GM13976 (cell line): Measurements from ENCODE around the gene TMEM132A.
A peak's percentile ranks its signal among the peaks of the same experiment; 100 is the strongest.

ENCODE experiments used
- DNase-seq: peaks from one replicate; pipeline ENCODE4 v3.0.0; 2012; ENCODE audit warnings: low spot score
- in situ Hi-C: fragments of 300-500 bp; cut with MboI; formaldehyde crosslinking; loops from one replicate; pipeline ENCODE4 v1.12.0; 2022; ENCODE audit warnings: low sequenced_read_pairs, mixed read lengths, inconsistent platforms; ENCODE audit not compliant: unreplicated experiment
- TF ChIP-seq, protein P1 (sequence below): IDR thresholded peaks from 2 replicates; pipeline ENCODE4 v1.5.1; 2012; ENCODE audit warnings: borderline replicate concordance, mild to moderate bottlenecking; ENCODE audit not compliant: insufficient read depth; ENCODE audit errors: extremely low read depth, missing control alignments, control extremely low read depth

The TMEM132A gene

DNA sequence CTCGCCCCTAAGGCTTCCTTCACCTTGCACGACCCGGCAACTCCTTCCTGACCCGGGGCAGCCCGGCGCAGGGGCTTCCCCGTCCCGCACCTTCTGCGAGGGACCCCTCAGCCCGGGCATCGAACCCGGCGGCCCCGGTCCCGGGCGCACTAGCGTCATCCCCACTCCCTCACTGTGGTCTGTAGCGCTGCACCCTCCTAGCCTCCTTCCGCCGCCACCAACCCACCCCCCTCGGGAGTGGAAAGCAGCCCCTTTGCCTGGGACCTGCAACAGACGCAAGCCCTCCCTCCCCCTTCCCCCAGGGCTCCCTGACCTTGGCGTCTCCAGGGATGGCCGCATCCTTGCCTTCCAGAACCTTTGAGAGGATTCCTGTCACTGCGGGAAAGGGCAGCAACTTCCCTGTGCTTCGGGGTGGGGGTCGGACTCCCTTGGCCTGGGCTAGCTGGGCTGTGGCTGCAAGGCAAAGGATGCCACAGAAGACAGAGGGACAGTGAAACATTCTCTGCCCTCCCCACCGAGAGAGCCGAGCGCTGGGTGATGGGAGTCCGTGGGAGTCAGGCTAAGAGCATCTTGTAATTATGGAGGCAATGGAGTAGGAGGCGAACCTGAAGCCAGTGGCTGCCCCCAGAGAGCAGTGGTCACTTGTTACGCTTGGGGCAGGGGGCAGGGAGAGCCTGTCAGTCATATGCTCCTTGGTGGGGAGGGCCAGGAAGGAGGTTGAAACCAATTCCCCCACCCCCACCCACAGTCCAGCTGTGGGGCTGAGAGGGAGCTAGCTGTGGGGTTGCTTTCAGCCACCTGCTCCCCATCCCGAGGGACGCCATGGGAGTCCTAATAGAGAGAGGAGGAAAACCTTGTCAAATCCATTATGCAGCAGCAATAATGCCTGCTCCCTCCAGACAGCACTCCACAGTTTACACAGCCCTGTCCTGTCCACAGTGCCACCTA lies 920 bp downstream of the TMEM132A start:
- in situ Hi-C loops = no loop called here

DNA sequence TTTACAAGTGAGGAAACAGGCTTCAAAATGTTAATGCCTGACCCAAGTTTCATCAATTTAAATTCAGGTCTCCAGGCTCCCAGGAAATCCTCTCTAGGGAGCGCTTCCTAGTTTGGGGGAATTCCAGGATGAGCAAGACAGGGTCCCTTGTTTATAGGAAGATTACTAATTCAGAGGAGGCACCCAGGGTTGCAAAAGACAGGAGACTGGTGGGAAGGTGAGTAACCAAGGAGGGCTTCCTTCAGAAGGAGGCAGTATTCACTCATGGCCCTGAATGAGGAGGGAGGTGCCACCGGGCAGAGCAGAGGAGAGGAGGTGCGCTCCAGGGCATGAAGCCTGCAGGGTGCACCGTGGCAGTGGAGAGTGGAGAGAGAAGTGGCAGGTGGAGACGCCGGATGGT lies 1.6 kb downstream of the TMEM132A start:
- TF ChIP-seq, protein P1, sequence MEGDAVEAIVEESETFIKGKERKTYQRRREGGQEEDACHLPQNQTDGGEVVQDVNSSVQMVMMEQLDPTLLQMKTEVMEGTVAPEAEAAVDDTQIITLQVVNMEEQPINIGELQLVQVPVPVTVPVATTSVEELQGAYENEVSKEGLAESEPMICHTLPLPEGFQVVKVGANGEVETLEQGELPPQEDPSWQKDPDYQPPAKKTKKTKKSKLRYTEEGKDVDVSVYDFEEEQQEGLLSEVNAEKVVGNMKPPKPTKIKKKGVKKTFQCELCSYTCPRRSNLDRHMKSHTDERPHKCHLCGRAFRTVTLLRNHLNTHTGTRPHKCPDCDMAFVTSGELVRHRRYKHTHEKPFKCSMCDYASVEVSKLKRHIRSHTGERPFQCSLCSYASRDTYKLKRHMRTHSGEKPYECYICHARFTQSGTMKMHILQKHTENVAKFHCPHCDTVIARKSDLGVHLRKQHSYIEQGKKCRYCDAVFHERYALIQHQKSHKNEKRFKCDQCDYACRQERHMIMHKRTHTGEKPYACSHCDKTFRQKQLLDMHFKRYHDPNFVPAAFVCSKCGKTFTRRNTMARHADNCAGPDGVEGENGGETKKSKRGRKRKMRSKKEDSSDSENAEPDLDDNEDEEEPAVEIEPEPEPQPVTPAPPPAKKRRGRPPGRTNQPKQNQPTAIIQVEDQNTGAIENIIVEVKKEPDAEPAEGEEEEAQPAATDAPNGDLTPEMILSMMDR = no peak
- in situ Hi-C loops = no loop called here
- DNase-seq = peak; percentile 38

More for the DNA sequence above, 920 bp downstream of the TMEM132A start:
- TF ChIP-seq, protein P1 = no peak
- DNase-seq = peak; percentile 50

DNA sequence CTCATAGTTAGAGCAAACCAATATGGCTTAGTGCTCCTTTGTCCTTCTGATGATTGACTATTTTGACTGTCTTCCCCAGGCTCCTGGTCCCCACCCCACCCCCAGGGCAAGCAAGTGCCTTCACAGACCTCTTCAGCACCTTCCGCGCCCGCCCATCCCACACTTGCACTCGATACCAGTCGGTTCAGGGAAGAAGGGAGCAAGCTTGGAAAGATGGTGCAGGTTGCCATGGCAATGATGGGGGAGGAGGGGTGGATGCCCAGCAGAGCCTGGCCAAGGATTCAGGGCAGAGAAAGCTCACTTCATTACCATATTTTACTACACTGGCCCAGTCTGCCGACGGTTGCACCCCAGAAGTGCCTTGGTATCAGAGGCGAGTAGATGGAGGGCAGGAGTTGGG lies 2.2 kb downstream of the TMEM132A start:
- DNase-seq = no peak
- TF ChIP-seq, protein P1 = no peak
- in situ Hi-C loops = no loop called here

GRCh38 chr11:60927061-60927592 lies 2.9 kb downstream of the TMEM132A start:
- DNase-seq = no peak
- TF ChIP-seq, protein P1 = no peak
- in situ Hi-C loops = no loop called here

DNA sequence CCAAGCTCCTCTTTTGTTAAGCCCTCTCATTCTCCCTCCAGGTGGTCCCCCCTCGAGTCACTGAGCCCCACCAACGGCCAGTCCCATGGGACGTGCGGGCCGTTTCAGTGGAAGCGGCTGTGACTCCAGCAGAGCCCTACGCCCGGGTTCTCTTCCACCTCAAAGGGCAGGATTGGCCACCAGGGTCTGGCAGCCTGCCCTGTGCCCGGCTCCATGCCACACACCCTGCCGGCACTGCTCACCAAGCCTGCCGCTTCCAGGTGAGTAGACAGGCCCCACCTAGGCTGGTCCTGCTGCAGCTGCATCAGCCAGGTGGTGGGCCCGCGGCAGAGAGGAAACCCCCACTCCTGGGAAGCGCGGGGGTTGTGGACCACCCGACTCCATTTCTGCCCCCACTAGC lies 3.3 kb downstream of the TMEM132A start:
- in situ Hi-C loops = no loop called here
- DNase-seq = no peak
- TF ChIP-seq, protein P1 = no peak

- DNase-seq = no peak
- TF ChIP-seq, protein P1 = no peak
- in situ Hi-C loops = no loop called here
Measured at GRCh38 chr11:60928563-60929001, 4.3 kb downstream of the TMEM132A start.
